HUES6 (cell line): Measurements from ENCODE around the gene CAPS.
"Not testable (repeated sequence)": the region's sequence is repeated elsewhere in the genome, so short reads cannot be mapped to it uniquely, and the experiment has no call there.

Experiments
- H3K27ac ChIP-seq: 2 replicates; pipeline ENCODE4 v1.7.0; 2013; ENCODE audit warnings: low read depth, mild to moderate bottlenecking, low read length, inconsistent platforms
- H3K27me3 ChIP-seq: 2 replicates; pipeline ENCODE4 v1.6.1; 2013; ENCODE audit warnings: low read length; ENCODE audit not compliant: control insufficient read depth, insufficient read depth
- H3K36me3 ChIP-seq: 2 replicates; pipeline ENCODE4 v1.6.1; 2013; ENCODE audit warnings: low read length; ENCODE audit not compliant: control insufficient read depth, insufficient read depth
- H3K4me1 ChIP-seq: 2 replicates; pipeline ENCODE4 v1.6.1; 2013; ENCODE audit warnings: low read length; ENCODE audit not compliant: control insufficient read depth, insufficient read depth
- H3K4me3 ChIP-seq: 2 replicates; pipeline ENCODE4 v1.5.1; 2013; ENCODE audit warnings: low read depth, low read length
- H3K9ac ChIP-seq: one replicate; pipeline ENCODE4 v1.6.1; 2013; ENCODE audit warnings: mild to moderate bottlenecking, low read length
- H3K9me3 ChIP-seq: 2 replicates; pipeline ENCODE4 v1.6.1; 2013; ENCODE audit warnings: low read depth, low read length; ENCODE audit not compliant: control insufficient read depth, insufficient read depth

The CAPS gene

GRCh38 chr19:5913739-5914357 is at the start of gene CAPS:
Gene CAPS, plus strand, starts transcription at chr19:5914254. Its CDS starts 153 bp downstream, at chr19:5914407.
- Histone ChIP-seq H3K9me3 (no peaks in the 10 kb centered on the region), H3K4me1 (no peaks in the 10 kb centered on the region), H3K27ac (no peak within 1 kb of the TSS), H3K9ac (no peak within 1 kb of the TSS), H3K27me3 (no peaks in the 10 kb centered on the region), H3K36me3 (peaks cover 38% of the 10 kb centered on the region), H3K4me3 (no peak within 1 kb of the TSS)

GRCh38 chr19:5864725-5865486 is 49.1 kb upstream of the CAPS start:
- Histone ChIP-seq H3K27me3 (peaks cover 3% of the 10 kb centered on the region; the same call in 1 of the 2 replicates), H3K4me3 (no peak overlapping the region), H3K4me1 (no peaks in the 10 kb centered on the region; the same call in 1 of the 2 replicates), H3K36me3 (no peaks in the 10 kb centered on the region), H3K9me3 (no peaks in the 10 kb centered on the region), H3K27ac (no peak overlapping the region), H3K9ac (no peak overlapping the region)

- no peak overlapping the region for H3K27ac ChIP-seq
- H3K4me3 ChIP-seq: no peak overlapping the region
- no peaks in the 10 kb centered on the region for H3K36me3 ChIP-seq
- H3K9me3 ChIP-seq: no peaks in the 10 kb centered on the region
- H3K27me3 ChIP-seq: peaks cover 3% of the 10 kb centered on the region; the same call in 1 of the 2 replicates
- H3K9ac ChIP-seq: no peak overlapping the region
- no peaks in the 10 kb centered on the region for H3K4me1 ChIP-seq
Observed at GRCh38 chr19:5865772-5866171, 48.3 kb upstream of the CAPS start.

- H3K4me3 ChIP-seq: no peak overlapping the region
Observed at GRCh38 chr19:5867201-5868136, 46.6 kb upstream of the CAPS start.

GRCh38 chr19:5870986-5871394 is 43.1 kb upstream of the CAPS start:
- Histone ChIP-seq H3K4me1 (no peaks in the 10 kb centered on the region), H3K9ac (no peak overlapping the region), H3K27ac (no peak overlapping the region)

More at GRCh38 chr19:5867201-5868136, 46.6 kb upstream of the CAPS start:
- no peak overlapping the region for H3K9ac ChIP-seq
- no peaks in the 10 kb centered on the region for H3K36me3 ChIP-seq
- no peaks in the 10 kb centered on the region for H3K9me3 ChIP-seq
- H3K27me3 ChIP-seq: peaks cover 3% of the 10 kb centered on the region; the same call in 1 of the 2 replicates
- H3K27ac ChIP-seq: no peak overlapping the region
- no peaks in the 10 kb centered on the region for H3K4me1 ChIP-seq

GRCh38 chr19:5873617-5874199 is 40.3 kb upstream of the CAPS start:
- Histone ChIP-seq H3K9me3 (no peaks in the 10 kb centered on the region), H3K27me3 (no peaks in the 10 kb centered on the region)

More at GRCh38 chr19:5870986-5871394, 43.1 kb upstream of the CAPS start:
- H3K27me3 ChIP-seq: peaks cover 3% of the 10 kb centered on the region; the same call in 1 of the 2 replicates
- H3K36me3 ChIP-seq: no peaks in the 10 kb centered on the region
- no peak overlapping the region for H3K4me3 ChIP-seq
- H3K9me3 ChIP-seq: no peaks in the 10 kb centered on the region

GRCh38 chr19:5874496-5874895 is 39.6 kb upstream of the CAPS start:
- not testable (repeated sequence) for H3K36me3 ChIP-seq, H3K4me3 ChIP-seq, H3K4me1 ChIP-seq, H3K27me3 ChIP-seq, H3K9ac ChIP-seq, H3K27ac ChIP-seq, H3K9me3 ChIP-seq

More at GRCh38 chr19:5873617-5874199, 40.3 kb upstream of the CAPS start:
- H3K4me3 ChIP-seq: no peak overlapping the region
- H3K4me1 ChIP-seq: no peaks in the 10 kb centered on the region
- H3K9ac ChIP-seq: no peak overlapping the region
- H3K36me3 ChIP-seq: no peaks in the 10 kb centered on the region
- H3K27ac ChIP-seq: no peak overlapping the region

- Histone ChIP-seq H3K4me3 (no peak overlapping the region), H3K9ac (no peak overlapping the region), H3K9me3 (no peaks in the 10 kb centered on the region), H3K4me1 (peaks cover 19% of the 10 kb centered on the region), H3K36me3 (no peaks in the 10 kb centered on the region), H3K27ac (no peak overlapping the region), H3K27me3 (peaks cover 3% of the 10 kb centered on the region; the same call in 1 of the 2 replicates)
Observed at GRCh38 chr19:5877427-5877826, 36.6 kb upstream of the CAPS start.

- Histone ChIP-seq H3K9me3 (no peaks in the 10 kb centered on the region), H3K36me3 (no peaks in the 10 kb centered on the region), H3K9ac (no peak overlapping the region), H3K27me3 (peaks cover 3% of the 10 kb centered on the region; the same call in 1 of the 2 replicates), H3K4me3 (no peak overlapping the region), H3K27ac (no peak overlapping the region), H3K4me1 (peaks cover 20% of the 10 kb centered on the region)
Observed at GRCh38 chr19:5877882-5878281, 36.2 kb upstream of the CAPS start.

- Histone ChIP-seq H3K27ac (no peak overlapping the region), H3K4me3 (no peak overlapping the region), H3K9ac (no peak overlapping the region), H3K27me3 (peaks cover 3% of the 10 kb centered on the region; the same call in 1 of the 2 replicates), H3K36me3 (no peaks in the 10 kb centered on the region), H3K4me1 (peaks cover 20% of the 10 kb centered on the region), H3K9me3 (no peaks in the 10 kb centered on the region)
Observed at GRCh38 chr19:5880196-5880595, 33.9 kb upstream of the CAPS start.
